Panc1 (cell line): Measurements from ENCODE around the gene PRCC.

Experiments used
- POLR2AphosphoS5 ChIP-seq: IDR thresholded peaks from 2 replicates; pipeline ENCODE4 v1.6.1; 2012; ENCODE audit warnings: mild to moderate bottlenecking, low read depth, low read length, moderate library complexity
- TCF7L2 ChIP-seq: IDR thresholded peaks from 2 replicates; pipeline ENCODE4 v1.6.1; 2011; ENCODE audit warnings: mild to moderate bottlenecking, low read depth, low read length, inconsistent platforms
- TF ChIP-seq, protein P1 (sequence below): fragments of 450-650 bp; IDR thresholded peaks from 2 replicates; pipeline ENCODE4 v1.5.1; 2017; ENCODE audit warnings: mild to moderate bottlenecking
- TF ChIP-seq, protein P2 (sequence below), 2 experiments: IDR thresholded peaks; 2 replicates each; pipeline ENCODE4 v1.6.1; 2011 to 2012; ENCODE audit warnings: low read depth in 2 of 2, control low read depth in 1 of 2, low read length in 1 of 2, mild to moderate bottlenecking in 1 of 2, moderate library complexity in 1 of 2; ENCODE audit not compliant: insufficient read depth in 1 of 2

GRCh38 chr1:156838972-156839371, 71.6 kb downstream of the PRCC start:
- TF ChIP-seq, protein P1, sequence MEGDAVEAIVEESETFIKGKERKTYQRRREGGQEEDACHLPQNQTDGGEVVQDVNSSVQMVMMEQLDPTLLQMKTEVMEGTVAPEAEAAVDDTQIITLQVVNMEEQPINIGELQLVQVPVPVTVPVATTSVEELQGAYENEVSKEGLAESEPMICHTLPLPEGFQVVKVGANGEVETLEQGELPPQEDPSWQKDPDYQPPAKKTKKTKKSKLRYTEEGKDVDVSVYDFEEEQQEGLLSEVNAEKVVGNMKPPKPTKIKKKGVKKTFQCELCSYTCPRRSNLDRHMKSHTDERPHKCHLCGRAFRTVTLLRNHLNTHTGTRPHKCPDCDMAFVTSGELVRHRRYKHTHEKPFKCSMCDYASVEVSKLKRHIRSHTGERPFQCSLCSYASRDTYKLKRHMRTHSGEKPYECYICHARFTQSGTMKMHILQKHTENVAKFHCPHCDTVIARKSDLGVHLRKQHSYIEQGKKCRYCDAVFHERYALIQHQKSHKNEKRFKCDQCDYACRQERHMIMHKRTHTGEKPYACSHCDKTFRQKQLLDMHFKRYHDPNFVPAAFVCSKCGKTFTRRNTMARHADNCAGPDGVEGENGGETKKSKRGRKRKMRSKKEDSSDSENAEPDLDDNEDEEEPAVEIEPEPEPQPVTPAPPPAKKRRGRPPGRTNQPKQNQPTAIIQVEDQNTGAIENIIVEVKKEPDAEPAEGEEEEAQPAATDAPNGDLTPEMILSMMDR = peak; percentile 96
- no peak for TF ChIP-seq POLR2AphosphoS5
- TF ChIP-seq TCF7L2 = no peak
- TF ChIP-seq, protein P2, sequence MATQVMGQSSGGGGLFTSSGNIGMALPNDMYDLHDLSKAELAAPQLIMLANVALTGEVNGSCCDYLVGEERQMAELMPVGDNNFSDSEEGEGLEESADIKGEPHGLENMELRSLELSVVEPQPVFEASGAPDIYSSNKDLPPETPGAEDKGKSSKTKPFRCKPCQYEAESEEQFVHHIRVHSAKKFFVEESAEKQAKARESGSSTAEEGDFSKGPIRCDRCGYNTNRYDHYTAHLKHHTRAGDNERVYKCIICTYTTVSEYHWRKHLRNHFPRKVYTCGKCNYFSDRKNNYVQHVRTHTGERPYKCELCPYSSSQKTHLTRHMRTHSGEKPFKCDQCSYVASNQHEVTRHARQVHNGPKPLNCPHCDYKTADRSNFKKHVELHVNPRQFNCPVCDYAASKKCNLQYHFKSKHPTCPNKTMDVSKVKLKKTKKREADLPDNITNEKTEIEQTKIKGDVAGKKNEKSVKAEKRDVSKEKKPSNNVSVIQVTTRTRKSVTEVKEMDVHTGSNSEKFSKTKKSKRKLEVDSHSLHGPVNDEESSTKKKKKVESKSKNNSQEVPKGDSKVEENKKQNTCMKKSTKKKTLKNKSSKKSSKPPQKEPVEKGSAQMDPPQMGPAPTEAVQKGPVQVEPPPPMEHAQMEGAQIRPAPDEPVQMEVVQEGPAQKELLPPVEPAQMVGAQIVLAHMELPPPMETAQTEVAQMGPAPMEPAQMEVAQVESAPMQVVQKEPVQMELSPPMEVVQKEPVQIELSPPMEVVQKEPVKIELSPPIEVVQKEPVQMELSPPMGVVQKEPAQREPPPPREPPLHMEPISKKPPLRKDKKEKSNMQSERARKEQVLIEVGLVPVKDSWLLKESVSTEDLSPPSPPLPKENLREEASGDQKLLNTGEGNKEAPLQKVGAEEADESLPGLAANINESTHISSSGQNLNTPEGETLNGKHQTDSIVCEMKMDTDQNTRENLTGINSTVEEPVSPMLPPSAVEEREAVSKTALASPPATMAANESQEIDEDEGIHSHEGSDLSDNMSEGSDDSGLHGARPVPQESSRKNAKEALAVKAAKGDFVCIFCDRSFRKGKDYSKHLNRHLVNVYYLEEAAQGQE (IDR thresholded peaks at IDR 0.05; ENCODE audit: insufficient read depth in 1 of 2, low read depth in 2 of 2, low read length in 1 of 2) = no peak
